Spleen (tissue), 11 donors: ENCODE results near the gene MEIKIN. TPM values are rescaled to one million over a fixed set of nuclear protein-coding genes. Genes with fewer than 3 reads are reported as not detected.

Experiments used
- DNase-seq: peaks from one replicate; pipeline ENCODE4 v3.0.0-alpha.2; 2020
- H3K27ac ChIP-seq, 8 donors: fragments of 200-600 bp; sonication (generic) in 7 of 8; 1 replicate in 4 of 8; 2 replicates in 4 of 8; pipeline versions ENCODE4 v1.5.0 to v1.8.0; 2016 to 2021; ENCODE audit warnings: inconsistent platforms in 4 of 8, mild to moderate bottlenecking in 4 of 8, moderate library complexity in 1 of 8
- H3K27me3 ChIP-seq, 7 donors: fragments of 200-600 bp; sonication (generic) in 6 of 7; replicated peaks in 1 of 7; 1 replicate in 4 of 7; 2 replicates in 3 of 7; pipeline versions ENCODE4 v1.5.0 to v1.8.0; 2016 to 2021; ENCODE audit warnings: inconsistent platforms in 3 of 7, mild to moderate bottlenecking in 1 of 7
- H3K36me3 ChIP-seq, 6 donors: fragments of 200-600 bp; sonication (generic) in 5 of 6; 1 replicate in 4 of 6; 2 replicates in 2 of 6; pipeline versions ENCODE4 v1.5.0 to v1.8.0; 2016 to 2021; ENCODE audit warnings: inconsistent platforms in 2 of 6
- H3K4me1 ChIP-seq, 6 donors: fragments of 200-600 bp; sonication (generic) in 5 of 6; 1 replicate in 3 of 6; 2 replicates in 3 of 6; pipeline versions ENCODE4 v1.5.0 to v1.8.0; 2016 to 2021; ENCODE audit warnings: inconsistent platforms in 3 of 6
- H3K4me3 ChIP-seq, 8 donors: fragments of 200-600 bp; sonication (generic) in 7 of 8; 1 replicate in 4 of 8; 2 replicates in 4 of 8; pipeline versions ENCODE4 v1.5.0 to v1.8.0; 2016 to 2021; ENCODE audit warnings: inconsistent platforms in 4 of 8, mild to moderate bottlenecking in 4 of 8, moderate library complexity in 2 of 8
- H3K9me3 ChIP-seq, 8 donors: fragments of 200-600 bp; sonication (generic) in 7 of 8; 1 replicate in 4 of 8; 2 replicates in 4 of 8; pipeline versions ENCODE4 v1.5.0 to v1.8.0; 2016 to 2021; ENCODE audit warnings: inconsistent platforms in 4 of 8
- POLR2A ChIP-seq, 3 donors: fragments of 450-650 bp; IDR thresholded peaks; one replicate each; pipeline ENCODE4 v1.5.1; 2017; ENCODE audit warnings: antibody characterized with exemption in 3 of 3, mild to moderate bottlenecking in 1 of 3
- POLR2AphosphoS5 ChIP-seq, 3 donors: sonication (generic); formaldehyde crosslinking; IDR thresholded peaks; one replicate each; pipeline ENCODE4 v1.5.1; 2017; ENCODE audit warnings: antibody characterized with exemption in 3 of 3
- WGBS, 5 donors: extraction: QIAGEN DNeasy Blood & Tissue Kit in 3 of 5; methylation state at CpG; one replicate each; pipeline versions ENCODE4 v1.1.5 to v1.1.7; 2013 to 2018; 5-methylcytosine and 5-hydroxymethylcytosine counted together
- intact Hi-C: fragments of 100-400 bp; cut with DNase I; formaldehyde crosslinking; loops from one replicate; pipeline ENCODE4 v1.15.0; 2023; ENCODE audit warnings: low total_unique reads
- polyA plus RNA-seq, 3 donors: library from polyadenylated mRNA; stranded (reverse); fragments of 200-250 nt; gene quantifications; one replicate each; pipeline ENCODE4 v1.2.1, GENCODE V29; 2013
- total RNA-seq, 7 donors: library from RNA; depleted of rRNA in 3 of 7; stranded (reverse); fragments of >200 nt in 3 of 7; fragmentation: NEBNext Ultra II Directional in 4 of 7; extraction: Animal tissue kit (Norgen Biotek cat#: 25700) in 4 of 7; gene quantifications; one replicate each; pipeline versions ENCODE4 v1.1.0 to v1.2.1, GENCODE V29; 2016 to 2021
- TF ChIP-seq, protein P1 (sequence below), 11 experiments: fragments of 200-600 bp in 7 of 11; fragments of 450-650 bp in 4 of 11; sonication (generic) in 4 of 11; IDR thresholded peaks in 8 of 11; conservative IDR thresholded peaks in 3 of 11; 1 replicate in 7 of 11; 2 replicates in 4 of 11; pipeline versions ENCODE4 v1.4.0 to v1.8.0; 2016 to 2021; ENCODE audit warnings: antibody characterized with exemption in 11 of 11, inconsistent platforms in 4 of 11, mild to moderate bottlenecking in 1 of 11
- donor health status: healthy with polysubstance abuse.
- donor health status: DM: no; HTN: no; CAD: no; lungs with moderate emphysema.
- donor health status: DM: no; HTN: no; CAD: no.
- donor health status: Bipolar disorder and iron deficiency.
- donor health status: healthy.
- donor health status: DM: no; HTN: no; CAD: no.
- donor health status: DM: yes; HTN: yes; CAD: no.

Gene MEIKIN
- total and polyA plus RNA-seq, 10 donors = 0.24 TPM; not detected in 9

DNA sequence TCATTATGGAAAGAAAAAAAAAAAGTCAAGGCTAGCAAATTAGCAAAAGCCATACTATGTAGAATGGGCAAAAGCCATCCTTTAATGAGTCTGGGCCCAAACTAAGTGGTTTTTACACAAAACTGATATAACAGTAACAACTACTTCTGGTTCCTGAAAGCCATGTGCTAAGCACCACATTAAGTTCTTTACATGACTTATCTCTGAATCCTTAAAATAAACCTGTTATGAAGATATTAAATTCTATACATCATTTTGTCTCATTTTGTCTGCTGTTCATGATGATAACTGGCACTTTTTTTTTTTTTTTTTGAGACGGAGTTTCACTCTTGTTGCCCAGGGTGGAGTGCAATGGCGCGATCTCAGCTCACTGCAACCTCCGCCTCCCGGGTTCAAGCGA lies 153.6 kb downstream of the MEIKIN start:
- intact Hi-C loops = no loop called here

GRCh38 chr5:131790550-131790949 lies 154.9 kb downstream of the MEIKIN start:
- peaks cover 12 to 76% (median 58%) of the 10 kb centered on the region in 6 donors for H3K4me1 ChIP-seq

More for the DNA sequence above, 153.6 kb downstream of the MEIKIN start:
- no peak for TF ChIP-seq POLR2A (IDR thresholded peaks at IDR 0.05)
- TF ChIP-seq, protein P1, sequence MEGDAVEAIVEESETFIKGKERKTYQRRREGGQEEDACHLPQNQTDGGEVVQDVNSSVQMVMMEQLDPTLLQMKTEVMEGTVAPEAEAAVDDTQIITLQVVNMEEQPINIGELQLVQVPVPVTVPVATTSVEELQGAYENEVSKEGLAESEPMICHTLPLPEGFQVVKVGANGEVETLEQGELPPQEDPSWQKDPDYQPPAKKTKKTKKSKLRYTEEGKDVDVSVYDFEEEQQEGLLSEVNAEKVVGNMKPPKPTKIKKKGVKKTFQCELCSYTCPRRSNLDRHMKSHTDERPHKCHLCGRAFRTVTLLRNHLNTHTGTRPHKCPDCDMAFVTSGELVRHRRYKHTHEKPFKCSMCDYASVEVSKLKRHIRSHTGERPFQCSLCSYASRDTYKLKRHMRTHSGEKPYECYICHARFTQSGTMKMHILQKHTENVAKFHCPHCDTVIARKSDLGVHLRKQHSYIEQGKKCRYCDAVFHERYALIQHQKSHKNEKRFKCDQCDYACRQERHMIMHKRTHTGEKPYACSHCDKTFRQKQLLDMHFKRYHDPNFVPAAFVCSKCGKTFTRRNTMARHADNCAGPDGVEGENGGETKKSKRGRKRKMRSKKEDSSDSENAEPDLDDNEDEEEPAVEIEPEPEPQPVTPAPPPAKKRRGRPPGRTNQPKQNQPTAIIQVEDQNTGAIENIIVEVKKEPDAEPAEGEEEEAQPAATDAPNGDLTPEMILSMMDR (IDR thresholded peaks at IDR 0.05 in 8 of 11, conservative IDR thresholded peaks at IDR 0.05 in 3 of 11) = no peak
- no peak for TF ChIP-seq POLR2AphosphoS5 (IDR thresholded peaks at IDR 0.05)
- Histone ChIP-seq H3K27me3 (no peaks in the 10 kb centered on the region), H3K4me3 (no peak overlapping the region), H3K4me1 (peaks cover 16 to 75% (median 57%) of the 10 kb centered on the region in 6 donors), H3K27ac (no peak overlapping the region), H3K9me3 (no peaks in the 10 kb centered on the region), H3K36me3 (no peaks in the 10 kb centered on the region)
- 86 to 100% (median 93%) methylated on average over 2 to 6 of the region's 6 CpGs for WGBS, 5 donors
- DNase-seq = no peak

DNA sequence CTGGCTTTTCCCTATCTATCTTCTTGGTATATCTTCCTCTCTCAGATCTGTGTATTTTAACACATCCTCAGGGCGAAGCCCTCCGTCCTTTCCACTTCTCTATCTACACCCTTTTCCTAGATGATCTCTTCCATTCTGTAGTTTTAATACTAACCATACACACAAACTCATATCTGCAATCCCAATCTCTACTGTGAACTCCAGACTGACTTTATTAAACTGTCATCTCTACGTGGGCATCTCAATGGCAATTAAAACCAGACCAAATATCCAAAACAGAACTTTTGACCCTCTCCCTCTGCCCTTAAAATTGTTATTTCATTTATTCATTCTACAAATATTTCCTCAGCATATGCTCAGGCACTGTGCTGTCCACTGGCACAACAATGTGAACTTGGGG lies 155.7 kb downstream of the MEIKIN start:
- TF ChIP-seq POLR2AphosphoS5 (IDR thresholded peaks at IDR 0.05) (no peak), POLR2A (IDR thresholded peaks at IDR 0.05) (no peak)
- TF ChIP-seq, protein P1 (IDR thresholded peaks at IDR 0.05 in 8 of 11, conservative IDR thresholded peaks at IDR 0.05 in 3 of 11) = no peak
- 87 to 95% (median 90%) methylated on average over 3 of the region's 3 CpGs for WGBS, 5 donors
- Histone ChIP-seq H3K36me3 (no peaks in the 10 kb centered on the region), H3K27me3 (no peaks in the 10 kb centered on the region), H3K4me1 (peaks cover 7 to 69% (median 50%) of the 10 kb centered on the region in 6 donors), H3K9me3 (no peaks in the 10 kb centered on the region), H3K4me3 (no peak overlapping the region), H3K27ac (no peak overlapping the region)
- DNase-seq = no peak
- intact Hi-C loops = no loop called here

More at GRCh38 chr5:131790550-131790949, 154.9 kb downstream of the MEIKIN start:
- H3K27me3 ChIP-seq = no peaks in the 10 kb centered on the region
- TF ChIP-seq, protein P1 (IDR thresholded peaks at IDR 0.05 in 8 of 11, conservative IDR thresholded peaks at IDR 0.05 in 3 of 11) = no peak
- TF ChIP-seq POLR2AphosphoS5 (IDR thresholded peaks at IDR 0.05) (no peak), POLR2A (IDR thresholded peaks at IDR 0.05) (no peak)
- intact Hi-C loops = no loop called here
- no peak for DNase-seq
- H3K36me3 ChIP-seq = no peaks in the 10 kb centered on the region
- H3K9me3 ChIP-seq = no peaks in the 10 kb centered on the region
- H3K27ac ChIP-seq = no peak overlapping the region
- no peak overlapping the region for H3K4me3 ChIP-seq
- 94 to 98% (median 96%) methylated on average over 2 of the region's 2 CpGs for WGBS, 5 donors

DNA sequence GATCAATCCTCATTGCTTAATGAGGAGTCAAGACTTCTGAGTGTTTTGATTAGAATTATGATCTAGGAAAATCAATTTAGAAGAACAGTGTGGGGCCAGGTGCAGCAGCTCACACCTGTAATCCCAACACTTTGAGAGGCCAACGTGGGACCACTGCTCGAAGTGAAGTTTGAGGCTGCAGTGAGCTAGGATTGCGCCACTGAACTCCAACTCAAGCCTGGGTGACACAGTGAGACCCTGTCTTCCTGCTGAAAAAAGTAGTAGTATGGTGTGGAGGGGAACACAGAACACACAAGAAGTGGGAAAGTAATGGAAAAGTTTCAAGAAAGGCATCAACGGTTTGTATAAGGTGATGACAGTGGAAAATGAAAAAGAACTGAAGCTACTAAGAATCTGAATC lies 157.7 kb downstream of the MEIKIN start:
- DNase-seq = no peak
- no peaks in the 10 kb centered on the region for H3K27me3 ChIP-seq
- peaks cover 0 to 2% (median 0%) of the 10 kb centered on the region in 6 donors for H3K36me3 ChIP-seq
- TF ChIP-seq POLR2AphosphoS5 (IDR thresholded peaks at IDR 0.05) (no peak), POLR2A (IDR thresholded peaks at IDR 0.05) (no peak)
- TF ChIP-seq, protein P1 (IDR thresholded peaks at IDR 0.05 in 8 of 11, conservative IDR thresholded peaks at IDR 0.05 in 3 of 11) = no peak
- peaks cover 0 to 67% (median 37%) of the 10 kb centered on the region in 6 donors for H3K4me1 ChIP-seq
- no peaks in the 10 kb centered on the region for H3K9me3 ChIP-seq
- no peak overlapping the region for H3K4me3 ChIP-seq
- H3K27ac ChIP-seq = no peak overlapping the region
- WGBS, 5 donors = 70 to 89% (median 83%) methylated on average over 4 of the region's 4 CpGs
- intact Hi-C loops = no loop called here
